Stimulated activated CD8-positive, alpha-beta memory T cell treated with anti-CD3 and anti-CD28 coated beads, Interleukin-12 subunit alpha, Interleukin-12 subunit beta, amount 100 ng/mL, for 24 hours (primary cell): ENCODE results near the gene FAM163B.

ENCODE experiments used
- DNase-seq: peaks from one replicate; pipeline ENCODE4 v3.0.0-alpha.2; 2020; ENCODE audit errors: extremely low read depth

FAM163B gene

DNA sequence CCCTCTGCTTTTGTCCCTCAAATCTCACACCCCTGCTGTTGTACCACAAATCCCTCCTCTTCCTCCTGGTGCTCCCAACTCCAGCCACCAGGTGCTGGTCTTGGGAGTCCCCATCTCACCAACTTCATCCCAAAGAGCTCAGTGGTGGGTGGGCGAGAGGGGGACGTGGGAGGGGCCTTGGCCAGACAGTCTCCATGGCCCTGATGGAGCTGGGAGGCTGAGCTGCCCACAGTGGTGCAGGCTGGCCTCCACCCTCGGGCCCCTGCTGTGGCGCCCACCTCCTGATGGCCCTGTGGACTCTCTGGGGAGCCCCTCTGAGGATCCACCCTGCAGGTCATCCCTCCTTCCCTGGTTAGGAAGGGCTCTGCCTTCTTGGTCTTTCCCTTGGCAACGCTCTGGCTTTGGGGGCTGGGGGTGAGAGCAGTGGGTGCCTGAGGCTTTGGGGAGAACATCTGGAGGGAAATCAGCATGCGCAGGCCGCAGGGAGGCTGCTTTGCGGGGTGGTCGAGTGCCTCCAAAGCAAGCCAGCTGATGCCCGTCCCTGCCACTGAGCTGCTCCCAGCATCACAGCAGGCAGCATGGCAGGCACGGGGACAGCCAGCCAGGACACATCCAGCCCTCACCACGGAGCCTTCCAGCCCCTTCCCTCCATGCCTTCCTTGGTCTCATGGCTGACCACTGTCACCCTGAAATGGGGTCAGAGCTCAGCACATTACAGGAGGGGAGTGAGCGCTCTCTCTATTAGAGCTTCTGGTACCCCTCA is 7.6 kb upstream of the FAM163B start:
- no peak for DNase-seq

DNA sequence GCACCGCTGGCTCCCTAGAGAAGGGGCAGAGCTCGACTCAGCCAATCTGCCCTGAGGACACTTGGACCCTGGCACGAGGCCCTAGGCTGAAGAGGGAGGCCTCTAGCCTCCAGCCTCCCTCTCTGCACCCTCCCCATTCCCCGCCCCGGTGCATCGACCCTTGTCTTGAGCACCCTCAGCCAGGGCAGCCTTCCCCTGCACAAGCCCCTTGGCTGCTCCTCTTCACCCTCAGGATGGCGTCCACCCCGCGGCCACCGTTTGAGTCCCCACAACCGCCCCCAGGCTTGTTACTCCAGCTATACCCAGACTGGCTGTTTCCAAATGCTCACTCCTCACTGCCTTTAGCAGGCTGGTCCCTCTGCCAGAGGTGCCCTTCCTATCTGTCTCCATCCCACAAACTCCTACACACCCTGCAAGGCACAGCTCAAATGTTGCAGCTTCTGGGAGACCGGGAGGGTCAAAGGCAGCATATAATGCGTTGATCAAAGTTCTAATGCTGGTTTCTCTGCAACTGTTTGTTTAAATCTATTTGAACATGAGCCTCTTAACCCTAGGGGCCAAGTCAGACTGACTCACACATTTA is 6.5 kb upstream of the FAM163B start:
- no peak for DNase-seq

DNA sequence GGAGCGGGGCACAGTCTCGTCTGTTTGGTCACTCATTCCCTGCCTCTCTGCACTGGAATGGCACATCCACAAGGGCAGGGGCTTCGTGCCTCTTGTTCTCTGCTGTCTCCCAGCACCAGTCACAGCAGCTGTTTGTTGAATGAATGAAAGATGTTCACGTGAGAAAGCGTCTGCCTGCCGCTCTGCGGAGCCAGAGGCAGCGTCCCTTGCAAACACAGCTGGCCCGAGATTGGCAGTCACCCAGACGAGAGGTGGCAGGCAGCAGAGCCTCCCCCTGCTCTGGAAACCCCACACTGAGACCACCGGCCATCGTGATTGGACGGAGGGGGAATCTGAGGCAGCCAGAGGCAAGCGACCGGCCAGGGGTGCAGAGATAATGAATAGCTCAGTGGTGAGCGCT is 6.0 kb upstream of the FAM163B start:
- no peak for DNase-seq

DNA sequence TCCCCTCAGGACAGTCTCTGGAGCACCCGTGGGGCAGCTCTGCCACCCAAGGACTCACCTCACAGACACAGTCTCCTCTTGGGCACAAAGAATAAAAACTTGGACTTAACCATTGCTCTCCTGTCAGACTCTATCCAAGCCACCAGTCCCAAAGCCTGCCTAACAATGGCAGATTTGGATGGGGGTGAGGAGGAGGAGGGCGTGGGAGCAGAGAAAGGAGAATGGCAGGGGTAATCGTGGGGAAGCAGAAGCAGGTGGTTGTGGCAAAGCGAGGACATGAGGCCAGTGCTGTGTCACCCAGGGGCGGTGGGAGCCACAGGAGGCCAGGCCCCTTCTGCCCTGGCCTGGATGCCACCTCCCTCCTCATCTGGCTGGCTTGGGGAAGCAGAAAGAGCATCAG is 5.5 kb upstream of the FAM163B start:
- no peak for DNase-seq

DNA sequence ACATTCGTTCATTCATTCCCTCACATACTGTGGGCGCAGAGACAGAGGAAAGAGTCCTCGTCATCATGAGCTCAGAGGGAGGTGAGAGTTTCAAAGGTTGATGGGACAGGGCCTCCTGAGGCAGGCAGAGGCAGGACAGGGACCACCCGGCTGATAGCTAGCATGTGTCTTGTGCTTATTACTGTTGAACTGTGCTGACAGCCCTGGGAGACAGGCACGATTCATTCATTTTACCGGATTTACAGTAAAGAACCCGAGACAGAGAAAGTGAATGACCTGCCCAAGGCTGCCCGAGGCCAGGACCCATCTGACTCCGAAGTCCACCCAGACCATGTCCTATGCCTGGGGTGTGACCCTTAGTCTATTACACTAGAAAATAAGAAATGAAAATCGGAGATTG is 4.9 kb upstream of the FAM163B start:
- no peak for DNase-seq

DNA sequence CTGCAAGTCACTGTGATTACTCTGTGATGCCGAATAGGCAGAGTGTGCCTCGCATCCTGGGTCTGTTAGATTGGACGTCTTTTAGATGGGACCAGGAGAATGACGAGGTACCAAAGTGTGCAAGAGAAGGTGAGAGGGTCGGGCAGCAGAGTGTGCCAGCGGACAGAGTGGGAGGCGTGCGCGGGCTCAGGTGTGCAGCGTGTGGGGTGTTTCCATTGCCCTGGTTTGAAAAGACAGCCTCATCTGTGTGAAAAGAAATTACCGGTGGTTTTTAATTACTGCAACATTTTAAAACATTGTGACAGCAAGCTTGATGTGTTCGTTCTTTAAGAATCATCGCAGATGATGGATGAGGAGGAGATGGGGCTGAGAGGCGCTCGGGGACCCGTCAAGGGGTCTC is 4.2 kb upstream of the FAM163B start:
- DNase-seq, result no peak

DNA sequence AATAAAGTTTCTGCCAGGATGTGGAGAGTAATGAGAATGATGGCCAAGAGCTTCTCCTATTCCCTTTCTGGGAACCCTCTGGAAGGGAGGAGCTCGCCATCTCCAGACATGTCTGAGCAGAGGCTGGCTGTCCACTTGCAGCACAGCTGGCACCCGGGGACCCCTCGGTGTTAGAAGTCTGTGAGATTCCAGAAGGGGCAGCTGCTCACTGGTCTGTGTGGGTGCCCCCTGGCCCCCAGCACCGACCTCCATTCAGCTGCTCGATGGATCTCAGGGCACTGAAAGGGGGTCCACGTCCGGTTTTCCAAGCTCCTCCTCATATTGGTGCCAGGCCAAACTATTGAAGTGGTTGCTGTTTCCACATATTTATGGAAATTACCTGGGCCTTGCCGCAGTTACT is 3.6 kb upstream of the FAM163B start:
- no peak for DNase-seq

DNA sequence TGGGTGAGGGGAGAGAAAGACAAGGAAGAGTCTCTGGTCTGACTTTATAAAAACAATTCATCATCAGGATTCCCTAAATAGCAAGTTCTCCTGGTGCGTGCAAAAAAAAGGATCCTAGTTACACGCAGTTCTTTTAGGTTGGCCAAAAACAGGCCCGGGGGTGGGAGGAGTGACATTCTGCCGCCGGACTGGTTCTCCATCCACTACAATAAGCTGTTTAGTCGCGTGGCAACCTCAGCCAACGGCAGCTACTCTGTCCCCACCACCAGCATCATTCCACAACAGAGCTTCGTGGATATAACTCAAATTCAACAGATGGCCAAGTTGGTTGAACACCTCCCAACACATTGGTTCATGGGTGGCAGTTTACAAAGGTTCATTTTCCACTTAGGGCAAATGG is 2.9 kb upstream of the FAM163B start:
- DNase-seq, result no peak

DNA sequence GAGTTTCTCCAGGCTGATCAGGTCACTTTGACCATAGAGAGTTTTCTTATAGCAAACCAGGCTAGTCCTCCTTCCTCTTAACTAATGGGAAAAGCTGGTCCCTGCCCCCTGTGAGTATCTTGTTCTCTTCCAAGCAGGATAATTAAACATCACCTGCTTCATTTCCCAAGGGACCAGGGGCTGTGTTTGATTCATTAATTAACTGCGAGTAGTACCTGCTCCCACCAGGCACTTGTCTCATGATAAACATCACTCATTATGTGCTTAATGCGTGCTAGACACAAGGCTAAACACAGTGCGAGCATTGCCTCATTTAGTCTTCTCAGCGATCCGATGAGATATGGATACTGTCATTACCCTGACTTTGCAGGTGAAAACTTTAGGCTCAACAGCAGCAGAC is 1.7 kb upstream of the FAM163B start:
- no peak for DNase-seq

DNA sequence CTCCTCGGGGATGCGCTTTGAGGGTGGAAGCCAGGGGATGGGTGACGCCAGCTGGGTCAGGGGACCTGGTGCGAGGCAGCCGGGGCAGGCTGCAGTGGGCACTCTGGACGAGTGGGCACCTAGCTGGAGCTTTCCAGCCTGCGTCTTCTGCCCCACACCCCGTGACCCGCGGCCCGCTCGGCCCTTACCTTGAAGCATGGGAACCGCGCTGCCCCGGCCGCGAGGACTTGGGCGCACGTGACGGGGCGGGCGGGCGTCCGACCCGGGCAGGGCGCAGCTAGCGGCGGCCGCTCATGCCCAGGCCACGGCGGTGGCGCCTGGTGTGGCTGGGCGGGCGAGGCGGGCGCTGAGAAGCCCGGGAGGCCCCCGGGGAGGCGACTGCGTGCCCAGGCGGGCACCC is 300 bp downstream of the FAM163B start:
- no peak for DNase-seq

DNA sequence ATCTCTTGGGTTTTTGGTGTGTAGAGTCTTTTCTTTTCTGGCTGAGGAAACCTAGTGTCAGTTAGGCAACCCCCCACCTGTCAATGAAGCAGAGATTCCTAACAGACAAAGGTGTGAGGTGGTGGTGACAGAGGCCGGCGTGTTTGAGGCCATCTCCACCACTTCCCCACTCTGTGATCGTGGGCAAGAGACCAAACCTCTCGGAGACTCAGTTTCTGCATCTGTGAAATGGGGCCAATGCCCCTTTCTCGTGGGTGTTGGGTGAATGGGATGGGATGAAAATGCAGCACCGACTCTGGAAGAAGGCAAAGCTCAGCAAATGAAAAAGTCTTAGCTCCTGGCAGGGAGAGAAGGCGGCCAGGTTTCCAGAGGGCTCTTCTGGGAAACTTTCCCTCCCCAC is 807 bp downstream of the FAM163B start:
- no peak for DNase-seq

DNA sequence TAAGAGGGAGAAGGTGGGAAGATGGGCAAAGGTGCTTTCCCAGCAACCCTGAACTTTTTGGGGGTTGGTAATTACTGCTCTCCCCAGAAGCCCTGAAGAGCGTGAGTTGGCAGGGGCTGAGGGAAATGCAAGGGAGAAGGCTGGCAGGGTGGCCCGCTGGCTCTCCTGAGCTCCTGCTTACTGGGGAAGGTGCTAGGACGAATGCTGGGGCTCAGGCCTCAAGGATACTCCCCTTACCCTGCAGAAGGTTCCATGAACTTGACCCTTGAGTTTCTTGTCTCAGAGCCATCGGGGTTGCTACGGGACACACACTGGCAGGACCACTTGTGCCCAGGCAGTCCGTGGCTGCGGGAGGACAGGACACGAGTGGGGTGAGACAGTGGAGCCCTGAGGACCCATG is 1.2 kb downstream of the FAM163B start:
- no peak for DNase-seq

DNA sequence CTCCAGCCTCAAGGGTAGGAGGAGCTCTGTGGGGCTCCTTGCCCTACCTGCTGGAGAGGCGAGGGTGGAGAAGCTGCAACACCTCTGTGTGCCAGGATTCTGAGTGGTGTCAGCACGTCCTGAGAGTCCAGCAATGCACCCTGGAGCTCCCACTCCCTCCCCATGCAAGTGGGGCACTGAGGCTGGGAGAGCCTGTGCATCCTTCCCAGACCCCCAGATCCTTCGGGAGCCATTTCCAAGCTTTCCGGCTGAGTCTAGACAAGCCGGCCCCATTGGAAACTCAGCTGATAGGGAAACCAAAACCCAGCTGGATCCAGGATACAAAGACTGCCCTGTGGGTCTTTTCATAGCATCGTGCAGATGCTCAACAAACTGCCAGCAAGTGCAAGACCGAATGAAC is 1.8 kb downstream of the FAM163B start:
- no peak for DNase-seq

DNA sequence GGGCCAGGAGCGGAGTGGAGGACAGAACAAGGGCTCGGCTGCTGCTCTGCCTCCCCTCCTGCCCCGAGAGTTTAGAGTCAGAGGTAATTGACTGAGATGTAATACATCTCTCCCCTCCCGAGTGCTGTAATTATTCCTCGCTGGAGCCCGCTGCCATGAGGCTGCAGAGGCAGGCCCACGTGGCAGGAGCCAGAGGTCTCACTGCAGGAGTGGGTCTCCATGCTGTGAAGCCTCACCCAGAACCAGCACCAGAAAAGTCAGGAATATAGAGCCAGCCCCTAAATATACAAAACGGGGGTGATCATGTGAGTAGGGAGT is 2.5 kb downstream of the FAM163B start:
- no peak for DNase-seq

DNA sequence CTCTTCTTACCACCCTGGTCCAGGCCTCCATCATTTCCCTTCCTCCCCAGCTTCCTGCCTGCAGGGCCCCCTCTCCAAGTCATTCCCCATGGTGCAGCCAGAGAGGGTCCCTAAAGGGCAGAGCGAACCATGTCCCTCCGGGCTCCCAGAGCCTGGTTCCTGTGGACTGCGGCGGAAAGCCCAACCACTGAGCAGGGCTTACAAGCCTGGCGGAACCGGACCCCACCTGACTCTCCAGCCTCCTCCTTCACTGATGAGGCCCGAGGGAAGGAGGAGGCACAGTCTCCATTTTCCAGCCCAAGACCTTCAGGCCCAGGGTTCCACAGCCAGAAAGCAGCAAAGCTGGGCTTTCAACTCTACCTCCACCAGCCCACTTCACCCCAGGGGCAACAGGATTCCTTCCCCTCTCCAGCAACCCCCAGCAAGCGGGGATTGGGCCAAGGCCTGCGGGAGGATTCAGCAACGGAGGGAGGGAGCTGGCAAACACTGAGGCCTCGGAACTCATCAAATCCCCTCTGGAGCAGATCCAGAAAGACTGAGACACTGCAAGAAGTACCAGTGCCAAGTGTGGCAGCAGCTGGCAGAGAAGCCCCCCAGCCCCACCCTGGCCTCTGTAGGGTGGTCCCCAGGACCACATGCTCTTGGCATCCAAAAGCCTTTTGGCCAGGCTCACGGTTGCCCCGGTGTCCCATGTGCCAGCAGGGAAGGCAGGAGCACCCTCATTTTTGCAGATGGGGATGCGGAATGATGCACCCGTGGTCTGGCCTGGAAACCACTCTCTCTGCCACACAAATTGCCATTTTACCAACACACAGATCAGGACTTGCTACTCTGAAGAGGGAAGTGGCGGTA is 3.1 kb downstream of the FAM163B start:
- no peak for DNase-seq

DNA sequence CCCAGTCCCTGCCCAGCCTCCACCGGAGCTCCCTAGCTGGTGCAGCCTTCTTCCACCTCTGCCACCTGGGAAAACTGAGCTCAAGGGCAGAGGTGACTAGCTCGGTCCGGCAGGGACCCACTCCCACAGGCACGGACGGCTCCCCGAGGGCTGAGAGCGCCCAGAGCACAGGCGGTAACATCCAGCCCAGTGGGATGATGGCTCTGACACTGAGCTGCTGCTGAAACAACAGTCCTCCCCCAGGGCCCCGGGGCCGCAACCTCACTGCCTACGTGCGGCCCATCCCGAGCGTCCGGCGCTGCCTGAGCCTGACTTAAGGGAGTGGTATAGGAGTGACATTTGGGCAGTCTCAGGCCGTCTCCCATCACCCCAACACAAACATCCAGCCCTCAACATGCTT is 3.7 kb downstream of the FAM163B start:
- no peak for DNase-seq

DNA sequence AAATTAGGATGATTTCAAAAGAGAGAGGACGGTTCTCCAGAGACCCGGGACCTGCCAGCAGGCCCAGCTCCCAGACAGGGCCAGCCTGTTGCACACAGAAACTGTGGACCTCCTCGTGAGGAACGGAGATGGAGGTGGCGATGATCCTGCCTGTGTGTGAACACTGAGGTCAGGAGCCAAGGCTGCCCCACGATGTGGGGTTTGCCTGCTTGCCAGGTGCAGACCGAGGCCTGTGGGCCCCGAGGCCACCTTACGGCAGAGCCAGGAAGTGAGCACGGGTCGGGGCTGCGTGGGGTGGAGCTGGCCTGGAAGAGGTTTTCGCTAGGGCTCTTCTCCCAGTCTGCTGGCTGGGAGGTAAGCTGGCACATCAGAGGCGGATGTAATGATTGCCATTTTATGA is 4.3 kb downstream of the FAM163B start:
- no peak for DNase-seq

DNA sequence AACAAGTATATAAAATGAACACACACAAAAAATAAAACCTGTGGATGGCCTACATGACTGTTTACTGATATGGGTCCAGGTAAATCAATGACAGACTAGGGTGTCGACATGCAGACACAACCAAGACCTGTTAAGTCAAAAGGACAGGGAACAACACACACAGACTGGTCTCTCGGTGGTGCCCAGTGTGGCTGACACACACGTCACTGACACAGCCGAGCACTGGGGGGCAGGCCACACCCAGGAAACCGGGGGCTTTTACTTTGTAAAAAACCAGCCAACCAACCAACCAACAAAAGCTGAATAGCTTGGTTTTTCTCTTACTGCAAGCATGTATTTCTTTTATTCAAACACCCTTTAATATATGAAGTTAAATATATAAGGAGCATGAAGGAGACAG is 5.0 kb downstream of the FAM163B start:
- no peak for DNase-seq

DNA sequence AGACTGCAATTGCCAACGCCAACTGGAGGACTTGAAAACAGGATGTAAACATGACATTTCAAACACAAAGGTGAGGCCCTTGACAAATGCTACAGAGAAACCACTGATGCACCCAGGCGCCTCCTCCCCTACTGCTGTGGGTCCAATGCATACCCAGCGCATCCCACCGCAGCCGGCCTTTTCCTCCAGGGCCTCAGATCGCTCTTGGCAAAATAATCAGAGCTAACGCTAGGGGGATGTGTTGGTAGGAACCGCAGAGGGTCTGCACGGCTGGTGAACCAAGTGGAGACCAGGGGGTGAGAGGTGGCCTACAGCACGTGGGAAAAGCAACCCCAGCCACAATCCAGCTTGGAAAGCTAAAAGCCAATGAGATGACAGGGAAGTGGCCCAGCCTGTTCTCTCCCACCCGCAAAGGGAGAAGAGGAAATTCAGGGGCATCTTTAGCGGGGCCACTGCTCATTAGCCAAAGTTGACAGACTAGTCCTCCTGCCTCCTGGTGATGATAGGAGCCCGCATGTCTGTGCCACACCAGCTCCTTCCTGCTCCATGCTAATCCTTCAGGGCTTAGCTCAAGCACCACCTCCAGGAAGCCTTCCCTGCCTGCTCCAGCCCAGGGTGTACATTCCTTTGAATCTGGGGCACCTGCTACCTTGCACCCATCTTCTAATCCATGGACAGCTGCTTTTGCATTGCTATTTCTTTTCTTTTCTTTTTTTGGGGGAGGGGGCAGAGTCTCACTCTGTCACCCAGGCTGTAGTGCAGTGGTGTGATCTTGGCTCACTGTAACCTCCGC is 5.9 kb downstream of the FAM163B start:
- DNase-seq, result no peak

DNA sequence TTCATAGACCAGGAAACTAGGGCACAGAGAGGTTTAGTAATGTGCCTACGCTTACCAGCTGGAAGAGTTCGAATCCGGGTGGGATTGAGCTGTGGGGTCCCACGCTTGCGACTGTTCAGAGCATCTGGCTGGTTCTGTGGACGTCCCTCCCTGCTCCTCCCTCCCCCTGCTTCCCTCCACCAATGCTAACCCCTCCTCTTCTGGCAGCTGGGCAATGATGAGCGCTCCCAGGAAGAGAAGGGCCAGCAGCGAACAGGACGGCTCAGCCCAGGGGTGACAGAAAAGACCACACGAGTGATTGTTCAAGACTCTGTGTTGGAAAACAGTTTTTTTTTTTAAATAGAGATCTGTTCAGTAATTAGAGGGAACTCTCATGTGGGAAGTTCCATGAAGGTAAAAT is 6.9 kb downstream of the FAM163B start:
- no peak for DNase-seq

DNA sequence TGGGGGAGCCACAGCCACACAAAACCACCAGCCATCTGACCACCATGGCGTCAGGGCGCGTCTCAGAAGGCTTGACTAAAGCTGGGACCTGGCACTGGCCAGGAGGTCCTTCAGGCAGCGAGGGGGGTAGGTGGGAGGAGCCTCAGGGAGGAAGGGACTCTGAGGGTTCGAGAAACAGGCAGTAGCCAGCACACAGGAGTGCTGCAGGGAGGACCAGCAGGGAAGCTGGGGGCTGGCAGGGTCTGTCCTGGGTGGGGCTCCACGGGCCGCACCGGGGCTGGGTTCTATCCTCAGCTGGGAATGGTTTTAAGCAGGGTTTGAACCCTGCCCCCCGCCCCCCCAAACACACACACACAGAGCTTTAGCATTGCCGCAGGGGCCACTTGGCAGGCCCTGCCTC is 7.4 kb downstream of the FAM163B start:
- no peak for DNase-seq

DNA sequence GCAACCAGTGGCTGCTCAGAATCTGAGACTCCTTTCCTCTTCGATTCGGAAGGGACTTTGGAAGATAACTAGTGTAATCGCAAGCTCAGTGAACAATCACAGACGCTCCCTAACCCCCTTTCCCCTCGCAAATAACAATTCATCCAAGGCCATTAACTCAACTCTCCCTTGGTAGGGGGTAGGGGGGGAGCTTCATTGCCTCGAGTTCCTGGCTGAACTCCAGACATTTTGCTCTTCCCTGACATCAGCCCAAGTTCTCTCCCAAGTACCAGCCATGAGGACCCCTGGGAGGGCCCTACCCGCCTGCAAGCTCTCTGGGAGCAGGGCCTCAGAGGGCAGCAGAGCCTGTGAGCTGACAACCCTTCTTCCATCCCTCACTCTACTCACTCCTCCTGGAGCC is 8.4 kb downstream of the FAM163B start:
- no peak for DNase-seq
